ENCODE measurements around the gene LRRC52. TPM values are rescaled to one million over a fixed set of nuclear protein-coding genes. Genes with fewer than 3 reads are reported as not detected.

The LRRC52 gene
- total RNA-seq, 1 experiment from 2014 or later = not detected

- no peaks in the 10 kb centered on the region for H3K36me3 ChIP-seq (replicated peaks; ENCODE audit: control insufficient read depth, insufficient read depth, low read length)
- no peak overlapping the region for H3K4me3 ChIP-seq (ENCODE audit: insufficient read depth, low read depth, low read length)
- DNase-seq = no peak
- H3K27me3 ChIP-seq (ENCODE audit: control insufficient read depth, insufficient read depth, low read length) = no peaks in the 10 kb centered on the region
Observed at GRCh38 chr1:165525708-165526107, 18.1 kb upstream of the LRRC52 start.

GRCh38 chr1:165527251-165528007 is 16.4 kb upstream of the LRRC52 start:
- DNase-seq = no peak
- Histone ChIP-seq H3K27me3 (ENCODE audit: control insufficient read depth, insufficient read depth, low read length) (no peaks in the 10 kb centered on the region), H3K36me3 (replicated peaks; ENCODE audit: control insufficient read depth, insufficient read depth, low read length) (no peaks in the 10 kb centered on the region), H3K4me3 (ENCODE audit: insufficient read depth, low read depth, low read length) (no peak overlapping the region)

- Histone ChIP-seq H3K27me3 (ENCODE audit: control insufficient read depth, insufficient read depth, low read length) (no peaks in the 10 kb centered on the region), H3K4me3 (ENCODE audit: insufficient read depth, low read depth, low read length) (no peak overlapping the region), H3K36me3 (replicated peaks; ENCODE audit: control insufficient read depth, insufficient read depth, low read length) (no peaks in the 10 kb centered on the region)
- DNase-seq = no peak
Observed at GRCh38 chr1:165531021-165531420, 12.8 kb upstream of the LRRC52 start.

- DNase-seq = no peak
- H3K4me3 ChIP-seq (ENCODE audit: insufficient read depth, low read depth, low read length) = no peak overlapping the region
- no peaks in the 10 kb centered on the region for H3K36me3 ChIP-seq (replicated peaks; ENCODE audit: control insufficient read depth, insufficient read depth, low read length)
- H3K27me3 ChIP-seq (ENCODE audit: control insufficient read depth, insufficient read depth, low read length) = no peaks in the 10 kb centered on the region
Observed at GRCh38 chr1:165532053-165532452, 11.7 kb upstream of the LRRC52 start.

- Histone ChIP-seq H3K4me3 (ENCODE audit: insufficient read depth, low read depth, low read length) (no peak overlapping the region), H3K36me3 (replicated peaks; ENCODE audit: control insufficient read depth, insufficient read depth, low read length) (no peaks in the 10 kb centered on the region), H3K27me3 (ENCODE audit: control insufficient read depth, insufficient read depth, low read length) (no peaks in the 10 kb centered on the region; the same call in 1 of the 2 replicates)
- DNase-seq = no peak
Observed at GRCh38 chr1:165533254-165533653, 10.5 kb upstream of the LRRC52 start.

- no peaks in the 10 kb centered on the region; the same call in 1 of the 2 replicates for H3K27me3 ChIP-seq (ENCODE audit: control insufficient read depth, insufficient read depth, low read length)
- H3K36me3 ChIP-seq (replicated peaks; ENCODE audit: control insufficient read depth, insufficient read depth, low read length) = no peaks in the 10 kb centered on the region
- no peak overlapping the region for H3K4me3 ChIP-seq (ENCODE audit: insufficient read depth, low read depth, low read length)
- DNase-seq = no peak
Observed at GRCh38 chr1:165536016-165536415, 7.8 kb upstream of the LRRC52 start.

GRCh38 chr1:165537356-165538109 is 6.3 kb upstream of the LRRC52 start:
- Histone ChIP-seq H3K4me3 (ENCODE audit: insufficient read depth, low read depth, low read length) (no peak overlapping the region), H3K27me3 (ENCODE audit: control insufficient read depth, insufficient read depth, low read length) (no peaks in the 10 kb centered on the region; the same call in 1 of the 2 replicates), H3K36me3 (replicated peaks; ENCODE audit: control insufficient read depth, insufficient read depth, low read length) (no peaks in the 10 kb centered on the region)
- no peak for DNase-seq

- H3K27me3 ChIP-seq (ENCODE audit: control insufficient read depth, insufficient read depth, low read length) = no peaks in the 10 kb centered on the region; the same call in 1 of the 2 replicates
- H3K4me3 ChIP-seq (ENCODE audit: insufficient read depth, low read depth, low read length) = no peak overlapping the region
- no peak for DNase-seq
- H3K36me3 ChIP-seq (replicated peaks; ENCODE audit: control insufficient read depth, insufficient read depth, low read length) = no peaks in the 10 kb centered on the region
Observed at GRCh38 chr1:165539306-165539705, 4.5 kb upstream of the LRRC52 start.

GRCh38 chr1:165539908-165540307 is 3.9 kb upstream of the LRRC52 start:
- no peak overlapping the region for H3K4me3 ChIP-seq (ENCODE audit: insufficient read depth, low read depth, low read length)
- no peak for DNase-seq
- H3K36me3 ChIP-seq (replicated peaks; ENCODE audit: control insufficient read depth, insufficient read depth, low read length) = no peaks in the 10 kb centered on the region
- no peaks in the 10 kb centered on the region; the same call in 1 of the 2 replicates for H3K27me3 ChIP-seq (ENCODE audit: control insufficient read depth, insufficient read depth, low read length)

GRCh38 chr1:165542015-165542631 is 1.7 kb upstream of the LRRC52 start:
- Histone ChIP-seq H3K27me3 (ENCODE audit: control insufficient read depth, insufficient read depth, low read length) (no peaks in the 10 kb centered on the region; the same call in 1 of the 2 replicates), H3K4me3 (ENCODE audit: insufficient read depth, low read depth, low read length) (no peak overlapping the region), H3K36me3 (replicated peaks; ENCODE audit: control insufficient read depth, insufficient read depth, low read length) (no peaks in the 10 kb centered on the region)
- DNase-seq = no peak

GRCh38 chr1:165542647-165543046 is 1.2 kb upstream of the LRRC52 start:
- DNase-seq = no peak
- H3K27me3 ChIP-seq (ENCODE audit: control insufficient read depth, insufficient read depth, low read length) = no peaks in the 10 kb centered on the region; the same call in 1 of the 2 replicates
- H3K4me3 ChIP-seq (ENCODE audit: insufficient read depth, low read depth, low read length) = no peak overlapping the region
- no peaks in the 10 kb centered on the region for H3K36me3 ChIP-seq (replicated peaks; ENCODE audit: control insufficient read depth, insufficient read depth, low read length)

- no peaks in the 10 kb centered on the region for H3K36me3 ChIP-seq (replicated peaks; ENCODE audit: control insufficient read depth, insufficient read depth, low read length)
- no peak overlapping the region for H3K4me3 ChIP-seq (ENCODE audit: insufficient read depth, low read depth, low read length)
- no peak for DNase-seq
- no peaks in the 10 kb centered on the region; the same call in 1 of the 2 replicates for H3K27me3 ChIP-seq (ENCODE audit: control insufficient read depth, insufficient read depth, low read length)
Observed at GRCh38 chr1:165544996-165545395, 1.2 kb downstream of the LRRC52 start.

GRCh38 chr1:165545974-165546373 is 2.2 kb downstream of the LRRC52 start:
- Histone ChIP-seq H3K27me3 (ENCODE audit: control insufficient read depth, insufficient read depth, low read length) (no peaks in the 10 kb centered on the region; the same call in 1 of the 2 replicates), H3K4me3 (ENCODE audit: insufficient read depth, low read depth, low read length) (no peak overlapping the region), H3K36me3 (replicated peaks; ENCODE audit: control insufficient read depth, insufficient read depth, low read length) (no peaks in the 10 kb centered on the region)
- no peak for DNase-seq

- no peaks in the 10 kb centered on the region for H3K36me3 ChIP-seq (replicated peaks; ENCODE audit: control insufficient read depth, insufficient read depth, low read length)
- no peaks in the 10 kb centered on the region; the same call in 1 of the 2 replicates for H3K27me3 ChIP-seq (ENCODE audit: control insufficient read depth, insufficient read depth, low read length)
- no peak overlapping the region for H3K4me3 ChIP-seq (ENCODE audit: insufficient read depth, low read depth, low read length)
- no peak for DNase-seq
Observed at GRCh38 chr1:165549973-165550372, 6.2 kb downstream of the LRRC52 start.

Data from H7 (cell line).